Sigmoid colon (tissue), 7 donors: ENCODE results near the gene ZNF583. TPM values are rescaled to one million over a fixed set of nuclear protein-coding genes. Genes with fewer than 3 reads are reported as not detected.

Experiments used
- DNase-seq: peaks from one replicate; pipeline ENCODE4 v3.0.0-alpha.2; 2019
- H3K27ac ChIP-seq, 4 donors: fragments of 200-600 bp; sonication (generic); one replicate each; pipeline ENCODE4 v1.5.1; 2016 to 2019; ENCODE audit warnings: mild to moderate bottlenecking in 1 of 4
- H3K27me3 ChIP-seq, 3 donors: fragments of 200-600 bp; sonication (generic); one replicate each; pipeline ENCODE4 v1.5.1; 2019; ENCODE audit warnings: mild to moderate bottlenecking in 1 of 3
- H3K36me3 ChIP-seq, 4 donors: fragments of 200-600 bp; sonication (generic); one replicate each; pipeline ENCODE4 v1.5.1; 2016 to 2019
- H3K4me1 ChIP-seq, 4 donors: fragments of 200-600 bp; sonication (generic); one replicate each; pipeline ENCODE4 v1.5.1; 2017 to 2019
- H3K4me3 ChIP-seq, 4 donors: fragments of 200-600 bp; sonication (generic); one replicate each; pipeline ENCODE4 v1.5.1; 2017 to 2019; ENCODE audit warnings: mild to moderate bottlenecking in 2 of 4, moderate library complexity in 1 of 4
- H3K9me3 ChIP-seq, 4 donors: fragments of 200-600 bp in 3 of 4; sonication (generic) in 3 of 4; one replicate each; pipeline versions ENCODE4 v1.5.1 to v1.6.1; 2013 to 2019
- EP300 ChIP-seq, 4 donors: sonication (generic); formaldehyde crosslinking; IDR thresholded peaks; one replicate each; pipeline ENCODE4 v1.6.1; 2017; ENCODE audit warnings: antibody characterized with exemption in 4 of 4
- POLR2A ChIP-seq, 2 donors: fragments of 450-650 bp; IDR thresholded peaks; one replicate each; pipeline ENCODE4 v1.6.1; 2016; ENCODE audit warnings: antibody characterized with exemption in 2 of 2, mild to moderate bottlenecking in 2 of 2, moderate library complexity in 2 of 2
- POLR2AphosphoS5 ChIP-seq, 4 donors: sonication (generic); formaldehyde crosslinking; IDR thresholded peaks; one replicate each; pipeline ENCODE4 v1.6.1; 2017; ENCODE audit warnings: antibody characterized with exemption in 4 of 4
- WGBS, 2 donors: extraction: QIAGEN DNeasy Blood & Tissue Kit; methylation state at CpG; one replicate each; pipeline ENCODE4 v1.1.7; 2013; 5-methylcytosine and 5-hydroxymethylcytosine counted together
- intact Hi-C: fragments of 100-400 bp; cut with DNase I; formaldehyde crosslinking; loops from one replicate; pipeline ENCODE4 v1.15.1; 2023
- polyA plus RNA-seq, 3 donors: library from polyadenylated mRNA; stranded (reverse); fragments of 200-250 nt; gene quantifications; one replicate each; pipeline ENCODE4 v1.2.3, GENCODE V29; 2013
- total RNA-seq, 4 donors: library from RNA; depleted of rRNA; stranded (reverse); fragments of >200 nt; gene quantifications; one replicate each; pipeline ENCODE4 v1.1.0, GENCODE V29; 2016
- TF ChIP-seq, protein P1 (sequence below), 4 experiments: fragments of 450-650 bp in 3 of 4; fragments of 200-600 bp in 1 of 4; IDR thresholded peaks; one replicate each; pipeline ENCODE4 v1.5.1; 2016 to 2019; ENCODE audit warnings: antibody characterized with exemption in 4 of 4, mild to moderate bottlenecking in 3 of 4, moderate library complexity in 2 of 4
- donor health status: healthy with polysubstance abuse.
- donor health status: Bipolar disorder and iron deficiency.
- donor health status: healthy.

The ZNF583 gene
- total RNA-seq (10 to 100 TPM in 2 of 4 donors, 1 to 10 TPM in 2; 8.7 to 12.7 (median 10.4) TPM), polyA plus RNA-seq (1 to 10 TPM in 2 of 3 donors, under 1 TPM in 1; under 0.01 to 1.4 (median 1.4) TPM)

DNA sequence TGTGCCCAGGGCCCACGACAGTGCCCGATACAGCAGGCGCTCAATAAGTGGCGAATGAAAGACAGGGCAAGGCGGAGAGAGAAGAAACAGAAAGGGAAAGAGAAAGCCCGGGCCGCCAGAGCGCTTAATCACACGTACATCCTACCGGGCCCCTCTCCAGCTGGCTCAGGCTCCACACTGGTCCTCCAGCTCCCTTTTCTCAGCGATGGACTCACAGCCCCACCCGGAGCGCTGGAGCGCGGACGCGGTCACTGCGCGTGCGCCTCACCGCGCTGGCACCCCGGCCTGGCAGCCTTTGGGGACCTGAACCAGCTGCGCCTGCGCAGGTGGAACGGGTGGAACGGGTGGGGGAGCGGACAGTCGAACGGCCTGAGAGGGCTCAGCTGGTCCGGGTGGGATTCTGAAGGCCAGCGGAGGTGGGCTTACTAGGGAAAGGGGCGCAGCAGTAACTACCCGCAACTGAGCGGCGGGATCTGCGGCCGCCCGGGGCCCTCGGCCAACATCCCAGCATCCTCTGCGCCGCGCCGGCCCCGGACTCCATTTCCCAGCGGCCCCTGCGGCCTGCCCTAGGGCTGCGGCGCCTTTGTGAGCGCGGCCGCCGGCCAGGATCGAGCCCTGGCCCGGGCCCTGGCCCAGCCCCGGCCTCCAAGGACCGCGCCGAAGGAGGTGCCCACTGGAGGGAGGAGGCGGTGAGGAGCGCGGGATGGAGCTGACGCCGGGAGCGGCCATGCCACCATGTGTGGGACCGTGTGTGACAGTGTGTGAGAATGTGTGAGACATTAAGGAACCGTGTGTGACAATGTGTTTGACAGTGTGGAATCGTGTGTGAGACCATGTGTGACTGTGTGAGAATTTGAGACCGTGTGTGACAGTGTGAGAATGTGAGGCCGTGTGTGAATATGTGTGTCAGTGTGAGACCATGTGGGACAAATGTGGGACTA lies at the start of gene ZNF583:
Gene ZNF583, plus strand, starts transcription at position 569 of the 941 bp plus-strand sequence. CDS start 2,783 bp downstream, outside the sequence.
- Histone ChIP-seq H3K36me3 (peaks cover 11 to 33% (median 25%) of the 10 kb centered on the region in 4 donors), H3K4me3 (peak within 1 kb of the TSS; percentile 61 to 79 (median 73)), H3K4me1 (peaks cover 0 to 17% (median 15%) of the 10 kb centered on the region in 4 donors), H3K27me3 (no peaks in the 10 kb centered on the region), H3K9me3 (peaks cover 0 to 15% (median 8%) of the 10 kb centered on the region in 4 donors), H3K27ac (peak within 1 kb of the TSS; percentile 89 to 96 (median 94))
- TF ChIP-seq POLR2AphosphoS5 (IDR thresholded peaks at IDR 0.05) (peak in 3 of 4 donors; percentile 53 to 60 (median 58)), POLR2A (IDR thresholded peaks at IDR 0.05) (no peak), EP300 (IDR thresholded peaks at IDR 0.05) (no peak)
- TF ChIP-seq, protein P1, sequence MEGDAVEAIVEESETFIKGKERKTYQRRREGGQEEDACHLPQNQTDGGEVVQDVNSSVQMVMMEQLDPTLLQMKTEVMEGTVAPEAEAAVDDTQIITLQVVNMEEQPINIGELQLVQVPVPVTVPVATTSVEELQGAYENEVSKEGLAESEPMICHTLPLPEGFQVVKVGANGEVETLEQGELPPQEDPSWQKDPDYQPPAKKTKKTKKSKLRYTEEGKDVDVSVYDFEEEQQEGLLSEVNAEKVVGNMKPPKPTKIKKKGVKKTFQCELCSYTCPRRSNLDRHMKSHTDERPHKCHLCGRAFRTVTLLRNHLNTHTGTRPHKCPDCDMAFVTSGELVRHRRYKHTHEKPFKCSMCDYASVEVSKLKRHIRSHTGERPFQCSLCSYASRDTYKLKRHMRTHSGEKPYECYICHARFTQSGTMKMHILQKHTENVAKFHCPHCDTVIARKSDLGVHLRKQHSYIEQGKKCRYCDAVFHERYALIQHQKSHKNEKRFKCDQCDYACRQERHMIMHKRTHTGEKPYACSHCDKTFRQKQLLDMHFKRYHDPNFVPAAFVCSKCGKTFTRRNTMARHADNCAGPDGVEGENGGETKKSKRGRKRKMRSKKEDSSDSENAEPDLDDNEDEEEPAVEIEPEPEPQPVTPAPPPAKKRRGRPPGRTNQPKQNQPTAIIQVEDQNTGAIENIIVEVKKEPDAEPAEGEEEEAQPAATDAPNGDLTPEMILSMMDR (IDR thresholded peaks at IDR 0.05), result no peak
- WGBS, 2 donors, result 1% methylated on average over 70 of the region's 70 CpGs
- intact Hi-C loops, result loop anchor here (1.0 to 5.0 kb wide), 3 partner anchors 11 to 163 kb away; partner anchors contain the start of genes ZNF470, ZNF582 and ZNF667
- peak; percentile 99 for DNase-seq

DNA sequence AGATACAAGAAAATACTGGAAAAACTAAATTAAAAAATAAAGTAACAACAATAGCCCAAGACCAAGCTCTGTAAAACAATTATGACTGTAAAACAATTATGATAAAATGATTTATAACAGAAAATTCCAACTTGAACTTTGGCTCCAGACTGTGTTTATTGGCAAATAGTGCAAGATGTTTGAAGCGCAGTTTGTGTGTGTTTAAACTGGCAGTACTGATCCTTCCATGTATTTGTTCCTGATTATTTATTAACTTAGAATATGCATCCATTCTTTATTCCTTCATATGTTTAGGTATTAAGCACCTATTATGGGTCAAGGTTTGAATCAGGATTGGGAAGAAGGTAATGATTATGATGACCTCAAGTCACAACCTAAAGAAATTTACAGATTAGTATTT lies 48.6 kb upstream of the ZNF583 start:
- Histone ChIP-seq H3K4me1 (no peaks in the 10 kb centered on the region), H3K27me3 (no peaks in the 10 kb centered on the region), H3K27ac (no peak overlapping the region), H3K9me3 (peaks cover 0 to 5% (median 0%) of the 10 kb centered on the region in 4 donors), H3K4me3 (no peak overlapping the region), H3K36me3 (no peaks in the 10 kb centered on the region)
- TF ChIP-seq EP300 (IDR thresholded peaks at IDR 0.05), result no peak
- TF ChIP-seq, protein P1 (IDR thresholded peaks at IDR 0.05), result no peak
- TF ChIP-seq POLR2AphosphoS5 (IDR thresholded peaks at IDR 0.05), result no peak
- TF ChIP-seq POLR2A (IDR thresholded peaks at IDR 0.05), result no peak
- DNase-seq, result no peak
- intact Hi-C loops, result no loop called here
- WGBS, 2 donors, result 25 to 60% methylated on average over 1 of the region's 1 CpG

DNA sequence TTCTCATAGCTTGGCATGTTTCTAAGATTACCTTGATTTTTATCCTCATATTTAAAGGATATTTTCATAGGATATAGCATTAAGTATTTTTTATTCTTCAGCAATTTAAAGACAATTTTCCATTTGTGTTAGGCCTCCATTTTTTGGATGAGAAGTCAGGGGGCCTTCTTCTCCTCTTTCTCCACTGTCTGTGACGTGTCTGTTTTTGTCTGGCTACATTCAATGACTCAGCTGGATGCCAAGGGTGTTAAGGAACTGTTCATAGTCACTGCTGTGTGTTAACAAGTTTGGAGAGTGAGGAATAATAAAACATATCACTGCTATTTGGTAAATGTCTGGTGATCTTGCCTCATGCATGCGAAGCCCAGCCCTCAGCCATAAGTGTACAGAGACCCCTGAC lies 47.2 kb upstream of the ZNF583 start:
- intact Hi-C loops, result no loop called here
- WGBS, 2 donors, result 77 to 83% methylated on average over 2 of the region's 2 CpGs

DNA sequence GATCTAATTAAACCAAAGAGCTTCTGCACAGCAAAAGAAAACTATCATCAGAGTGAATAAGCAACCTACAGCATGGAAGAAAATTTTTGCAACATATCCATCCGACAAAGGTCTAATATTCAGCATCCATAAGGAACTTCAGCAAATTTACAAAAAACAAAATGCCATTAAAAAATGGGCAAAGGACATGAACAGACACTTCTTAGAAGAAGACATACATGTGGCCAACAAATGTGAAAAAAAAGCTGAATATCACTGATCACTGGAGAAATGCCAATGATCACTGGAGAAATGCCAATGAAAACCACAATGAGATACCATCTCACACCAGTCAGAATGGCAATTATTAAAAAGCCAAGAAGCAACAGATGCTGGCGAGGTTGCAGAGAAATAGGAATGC lies 43.3 kb upstream of the ZNF583 start:
- DNase-seq, result no peak
- intact Hi-C loops, result no loop called here
- WGBS, 2 donors, result 91% methylated on average over 2 of the region's 2 CpGs
- H3K27ac ChIP-seq, result no peak overlapping the region
- TF ChIP-seq POLR2A (IDR thresholded peaks at IDR 0.05) (no peak), EP300 (IDR thresholded peaks at IDR 0.05) (no peak)
- H3K36me3 ChIP-seq, result peaks cover 0 to 7% (median 0%) of the 10 kb centered on the region in 4 donors
- no peaks in the 10 kb centered on the region for H3K4me1 ChIP-seq
- no peak overlapping the region for H3K4me3 ChIP-seq
- peaks cover 0 to 11% (median 6%) of the 10 kb centered on the region in 4 donors for H3K9me3 ChIP-seq
- no peaks in the 10 kb centered on the region for H3K27me3 ChIP-seq

More for the DNA sequence above, 47.2 kb upstream of the ZNF583 start:
- DNase-seq, result no peak
- H3K4me3 ChIP-seq, result no peak overlapping the region
- no peak overlapping the region for H3K27ac ChIP-seq
- TF ChIP-seq, protein P1 (IDR thresholded peaks at IDR 0.05), result no peak
- TF ChIP-seq POLR2AphosphoS5 (IDR thresholded peaks at IDR 0.05), result no peak
- TF ChIP-seq POLR2A (IDR thresholded peaks at IDR 0.05), result no peak
- no peak for TF ChIP-seq EP300 (IDR thresholded peaks at IDR 0.05)
- no peaks in the 10 kb centered on the region for H3K27me3 ChIP-seq
- peaks cover 0 to 7% (median 3%) of the 10 kb centered on the region in 4 donors for H3K9me3 ChIP-seq
- H3K4me1 ChIP-seq, result no peaks in the 10 kb centered on the region
- H3K36me3 ChIP-seq, result peaks cover 0 to 7% (median 0%) of the 10 kb centered on the region in 4 donors
